NCI-H1417 treated with DMSO at 0.1 percent for 48 hours (cell line): ENCODE measurements around the gene KANK3.
"Not testable (repeated sequence)": the region's sequence is repeated elsewhere in the genome, so short reads cannot be mapped to it uniquely, and the experiment has no call there.

Experiments used
- DNase-seq: peaks from one replicate; lab custom pipeline; 2025; lab: John Stamatoyannopoulos, UW

The KANK3 gene

DNA sequence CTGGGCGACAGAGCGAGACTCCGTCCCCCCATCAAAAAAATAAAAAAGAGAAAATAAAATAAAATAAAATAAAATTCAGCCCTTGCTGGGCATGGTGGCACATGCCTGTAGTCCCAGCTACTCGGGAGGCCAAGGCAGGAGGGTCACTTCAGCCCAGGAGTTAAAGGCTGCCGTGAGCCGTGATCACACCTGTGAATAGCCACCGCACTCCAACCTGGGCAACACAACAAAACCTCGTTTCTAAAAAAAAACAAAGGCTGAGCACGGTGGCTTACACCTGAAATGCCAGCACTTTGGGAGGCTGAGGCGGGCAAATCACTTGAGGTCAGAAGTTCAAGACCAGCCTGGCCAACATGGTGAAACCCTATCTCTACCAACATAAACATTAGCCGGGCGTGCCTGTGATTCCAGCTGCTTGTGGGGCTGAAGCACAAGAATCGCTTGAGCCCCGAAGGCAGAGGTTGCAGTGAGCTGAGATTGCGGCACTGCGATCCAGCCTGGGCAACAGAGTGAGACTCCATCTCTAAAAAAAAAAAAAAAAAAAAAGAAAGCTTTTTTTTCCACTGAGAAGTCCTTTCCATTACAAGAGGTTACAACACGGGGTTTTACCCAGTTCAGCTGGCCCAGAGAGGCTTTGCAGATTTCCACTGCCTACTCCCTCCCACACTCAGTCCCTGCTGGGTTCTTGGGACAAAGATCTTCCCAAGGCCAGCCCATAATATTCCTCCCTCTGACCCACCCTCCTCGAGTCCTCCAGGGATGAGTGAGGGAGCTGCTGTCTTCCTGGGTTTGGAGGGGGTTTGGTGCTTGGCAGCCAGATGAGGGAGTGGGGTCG lies 27.3 kb upstream of the KANK3 start:
- DNase-seq, result no peak

DNA sequence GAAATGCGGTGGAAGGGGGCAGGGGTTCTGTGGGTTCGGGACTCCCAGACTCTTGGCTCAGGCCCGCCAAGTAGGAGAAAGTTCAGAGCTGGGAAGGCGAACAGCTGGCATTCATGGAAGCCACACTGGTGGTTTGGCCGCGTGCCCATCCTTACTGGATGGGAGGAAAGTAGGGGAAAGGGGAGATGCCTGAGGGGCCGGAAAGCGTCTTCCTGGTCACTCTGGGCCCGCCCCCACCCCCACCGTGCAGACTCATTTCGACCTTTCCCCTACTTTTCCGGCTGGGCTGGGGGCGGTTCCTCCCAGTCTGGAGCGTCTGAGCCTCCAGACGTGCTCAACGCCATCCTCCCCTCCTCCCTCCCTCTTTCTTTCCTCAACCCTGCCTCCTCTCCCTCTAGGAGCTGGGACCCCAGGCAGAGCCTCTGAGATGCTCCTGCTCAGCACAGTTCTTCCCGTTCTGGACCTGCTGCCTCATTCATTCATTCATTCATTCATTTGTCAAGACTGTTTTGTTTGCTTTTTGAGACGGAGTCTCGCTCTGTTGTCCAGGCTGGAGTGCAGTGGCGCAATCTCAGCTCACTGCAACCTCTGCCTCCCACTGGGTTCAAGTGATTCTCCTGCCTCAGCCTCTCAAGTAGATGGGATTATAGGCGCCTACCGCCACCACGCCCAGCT lies 24.4 kb upstream of the KANK3 start:
- DNase-seq, result no peak

DNA sequence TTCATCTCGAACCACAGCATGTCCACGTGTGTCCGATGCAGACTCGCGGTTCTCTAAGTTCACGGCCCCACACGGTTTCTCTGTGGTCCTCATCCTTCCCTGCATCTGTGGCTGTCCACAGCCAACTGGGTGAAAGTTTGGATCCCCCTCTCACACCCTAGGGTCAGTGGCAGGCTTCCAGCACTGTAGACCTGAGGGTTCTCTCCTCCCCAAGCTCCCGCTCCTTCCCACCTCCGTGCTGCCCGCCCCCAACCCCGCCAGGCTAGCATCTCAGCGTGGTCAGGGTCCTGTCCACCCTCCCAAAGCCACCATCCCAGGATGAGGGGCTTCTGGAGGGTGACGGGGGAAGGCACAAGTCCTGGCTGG lies 23.9 kb upstream of the KANK3 start:
- no peak for DNase-seq

DNA sequence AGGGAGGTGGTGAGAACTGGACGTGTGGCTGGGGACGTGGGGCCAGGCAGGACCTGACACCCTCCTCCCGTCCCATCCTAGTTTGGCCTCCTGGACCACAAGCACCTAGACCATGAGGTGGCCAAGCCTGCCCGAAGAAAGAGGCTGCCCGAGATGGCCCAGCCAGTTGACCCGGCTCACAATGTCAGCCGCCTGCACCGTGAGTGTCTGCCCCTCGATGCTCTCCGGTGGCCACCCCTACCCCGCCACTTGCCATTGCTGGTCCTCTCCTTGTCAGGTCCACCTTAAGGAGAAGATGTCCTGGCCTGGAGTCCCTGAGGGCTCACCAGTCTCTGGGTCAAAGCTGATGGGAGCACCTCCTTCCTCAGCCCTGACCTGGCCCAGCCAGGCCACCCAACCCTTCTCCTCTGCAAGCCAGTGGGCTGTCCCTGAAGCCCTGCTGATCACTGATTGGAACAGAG lies 23.1 kb upstream of the KANK3 start:
- DNase-seq, result no peak

DNA sequence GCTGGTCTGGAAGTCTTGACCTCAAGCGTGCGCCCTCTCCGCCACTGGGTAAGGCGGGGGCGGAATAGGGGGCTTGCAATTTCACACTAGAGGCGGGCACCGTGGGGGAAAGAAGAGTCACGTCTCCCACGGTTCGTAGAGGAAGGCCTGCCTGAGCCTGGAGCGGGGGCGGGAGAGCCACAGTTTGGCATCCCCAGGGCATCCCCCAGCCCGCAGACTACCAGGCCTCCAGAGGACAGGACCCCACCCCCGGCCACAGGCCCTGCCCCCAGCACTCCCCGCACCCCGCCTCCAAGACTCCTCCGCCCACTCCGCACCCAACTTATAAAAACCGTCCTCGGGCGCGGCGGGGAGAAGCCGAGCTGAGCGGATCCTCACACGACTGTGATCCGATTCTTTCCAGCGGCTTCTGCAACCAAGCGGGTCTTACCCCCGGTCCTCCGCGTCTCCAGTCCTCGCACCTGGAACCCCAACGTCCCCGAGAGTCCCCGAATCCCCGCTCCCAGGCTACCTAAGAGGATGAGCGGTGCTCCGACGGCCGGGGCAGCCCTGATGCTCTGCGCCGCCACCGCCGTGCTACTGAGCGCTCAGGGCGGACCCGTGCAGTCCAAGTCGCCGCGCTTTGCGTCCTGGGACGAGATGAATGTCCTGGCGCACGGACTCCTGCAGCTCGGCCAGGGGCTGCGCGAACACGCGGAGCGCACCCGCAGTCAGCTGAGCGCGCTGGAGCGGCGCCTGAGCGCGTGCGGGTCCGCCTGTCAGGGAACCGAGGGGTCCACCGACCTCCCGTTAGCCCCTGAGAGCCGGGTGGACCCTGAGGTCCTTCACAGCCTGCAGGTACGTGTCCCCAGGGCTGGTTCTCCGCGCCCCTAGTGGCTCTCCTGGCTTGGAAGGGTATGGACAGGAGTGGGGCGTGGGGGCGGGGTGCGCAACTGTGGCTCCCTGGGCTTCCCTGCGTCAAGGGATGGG lies 21.0 kb upstream of the KANK3 start, which contains the start of gene ANGPTL4:
TSS of gene ANGPTL4 (plus strand) at position 353 of the 969 bp plus-strand sequence. CDS start at position 520, 167 bp downstream.
- DNase-seq, result no peak

DNA sequence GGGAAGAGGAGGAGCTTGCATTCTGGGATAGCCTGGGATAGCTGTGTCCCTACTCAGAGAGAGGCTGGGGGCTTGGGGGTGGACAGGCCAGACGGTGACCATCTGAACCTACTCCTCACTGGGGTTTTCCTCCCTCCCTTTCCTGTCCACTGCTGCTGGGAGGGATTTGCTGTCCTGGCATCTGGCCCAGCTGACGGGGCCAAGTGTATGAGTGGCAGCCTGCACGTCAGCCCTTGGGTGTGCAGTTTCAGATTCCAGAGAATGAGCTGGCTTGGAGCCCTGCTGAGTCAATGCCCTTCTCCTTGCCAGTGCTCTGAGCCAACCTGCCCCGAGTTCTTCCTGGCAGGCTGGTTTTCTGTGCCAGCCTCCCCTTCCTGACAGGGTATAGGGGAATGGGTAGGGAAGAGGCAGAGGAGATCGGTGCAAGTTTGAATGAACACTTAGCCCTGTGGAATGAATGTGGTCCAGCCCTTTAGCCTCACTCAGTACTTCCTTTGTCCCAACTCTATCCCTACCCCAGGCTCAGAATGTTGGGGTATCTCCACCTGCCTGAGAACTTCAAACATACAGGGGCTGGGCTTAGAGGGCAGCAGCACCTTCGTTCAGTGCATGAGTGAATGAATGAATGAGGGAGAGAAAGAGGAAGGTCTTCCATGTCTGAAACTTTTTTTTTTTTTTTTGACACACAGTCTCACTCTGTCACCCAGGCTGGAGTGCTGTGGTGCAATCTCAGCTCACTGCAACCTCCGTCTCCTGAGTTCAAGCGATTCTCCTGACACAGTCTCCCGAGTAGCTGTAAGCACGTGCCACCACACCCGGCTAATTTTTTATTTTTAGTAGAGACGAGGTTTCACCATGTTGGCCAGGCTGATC lies 19.1 kb upstream of the KANK3 start:
- DNase-seq, result no peak

DNA sequence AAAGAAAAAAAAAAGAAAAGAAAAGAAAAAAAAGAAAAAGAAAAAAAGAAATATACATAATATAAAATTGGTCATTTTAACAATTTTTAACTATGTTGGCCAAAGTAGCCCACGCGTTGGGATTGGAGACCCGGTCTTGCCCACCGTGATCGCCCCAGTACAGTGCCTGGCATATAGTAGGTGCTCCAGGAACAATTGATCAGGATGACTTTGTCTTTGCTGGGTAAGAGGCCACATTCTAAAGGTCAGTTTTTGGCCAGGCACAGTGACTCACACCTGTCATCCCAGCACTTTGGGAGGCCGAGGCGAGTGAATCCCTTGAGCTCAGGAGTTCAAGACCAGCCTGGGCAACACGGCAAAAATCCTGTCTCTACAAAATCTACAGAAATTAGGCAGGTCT lies 17.1 kb upstream of the KANK3 start:
- no peak for DNase-seq

DNA sequence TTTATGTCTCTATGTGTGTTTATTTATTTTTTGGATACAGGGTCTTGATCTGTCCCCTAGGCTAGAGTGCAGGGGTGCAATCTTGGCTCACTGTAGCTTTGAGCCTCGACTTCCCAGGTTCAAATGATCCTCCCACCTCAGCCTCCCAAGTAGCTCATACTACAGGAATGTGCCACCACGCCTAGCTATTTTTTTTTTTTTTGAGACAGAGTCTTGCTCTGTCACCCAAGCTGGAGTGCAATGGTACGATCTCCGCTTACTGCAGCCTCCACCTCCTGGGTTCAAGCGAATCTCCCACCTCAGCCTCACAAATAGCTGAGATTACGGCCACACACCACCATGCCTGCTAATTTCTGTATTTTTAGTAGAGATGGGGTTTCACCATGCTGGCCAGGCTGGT lies 15.9 kb upstream of the KANK3 start:
- DNase-seq, result no peak

DNA sequence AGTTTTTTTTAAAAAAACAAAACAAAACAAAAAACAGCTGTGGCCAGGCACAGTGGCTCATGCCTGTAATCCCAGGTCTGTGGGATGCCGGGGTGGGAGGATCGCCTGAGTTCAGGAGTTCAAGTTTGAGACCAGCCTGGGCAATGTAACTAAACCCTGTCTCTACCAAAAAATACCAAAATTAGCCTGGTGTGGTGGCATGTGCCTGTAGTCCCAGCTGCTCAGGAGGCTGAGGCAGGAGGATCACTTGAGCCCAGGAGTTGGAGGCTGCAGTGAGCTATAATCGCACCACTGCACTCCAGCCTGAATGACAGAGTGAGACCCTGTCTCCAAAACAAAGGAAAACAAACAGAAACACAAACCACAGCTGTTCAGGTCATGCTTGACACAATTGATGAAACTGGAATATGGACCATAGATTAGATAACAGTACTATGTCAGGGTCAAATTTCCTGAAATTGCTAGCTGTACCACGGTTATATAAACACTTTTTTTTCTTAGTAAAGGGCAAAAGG lies 14.0 kb upstream of the KANK3 start:
- no peak for DNase-seq

DNA sequence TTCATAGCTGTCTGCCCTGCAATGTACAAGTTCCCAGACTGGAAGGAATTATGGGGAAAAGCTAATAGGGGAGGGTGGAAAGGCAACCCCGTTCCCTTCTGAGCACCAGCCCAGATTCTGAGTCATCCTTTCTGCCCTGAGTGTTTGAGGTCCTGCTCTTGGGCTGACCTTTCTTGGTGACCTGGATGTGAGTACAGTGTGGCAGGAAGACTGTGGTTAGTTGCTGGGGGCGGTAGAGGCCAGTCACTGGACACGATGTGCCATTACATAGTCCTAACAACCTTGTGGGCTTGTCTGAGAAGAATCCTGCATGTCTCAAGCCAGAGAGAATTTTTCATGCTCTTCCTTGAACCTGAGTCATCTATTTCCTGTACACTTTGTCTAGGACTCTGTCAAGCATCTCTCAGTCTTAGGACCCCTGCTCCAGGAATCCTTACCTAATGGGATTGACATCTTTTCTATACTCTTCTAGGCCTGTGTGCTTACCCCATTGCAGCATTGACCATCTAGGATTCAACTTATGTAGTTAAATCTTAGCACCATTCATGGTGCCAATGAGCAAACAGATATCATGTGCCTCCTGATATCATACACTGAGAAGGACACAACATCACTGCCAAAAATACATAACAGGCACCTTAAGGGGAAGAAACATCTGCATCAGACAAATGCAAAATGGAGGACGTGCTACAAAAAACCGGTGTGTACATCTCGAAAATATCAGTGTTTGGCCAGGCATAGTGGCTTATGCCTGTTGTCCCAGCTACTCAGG lies 12.8 kb upstream of the KANK3 start:
- no peak for DNase-seq

DNA sequence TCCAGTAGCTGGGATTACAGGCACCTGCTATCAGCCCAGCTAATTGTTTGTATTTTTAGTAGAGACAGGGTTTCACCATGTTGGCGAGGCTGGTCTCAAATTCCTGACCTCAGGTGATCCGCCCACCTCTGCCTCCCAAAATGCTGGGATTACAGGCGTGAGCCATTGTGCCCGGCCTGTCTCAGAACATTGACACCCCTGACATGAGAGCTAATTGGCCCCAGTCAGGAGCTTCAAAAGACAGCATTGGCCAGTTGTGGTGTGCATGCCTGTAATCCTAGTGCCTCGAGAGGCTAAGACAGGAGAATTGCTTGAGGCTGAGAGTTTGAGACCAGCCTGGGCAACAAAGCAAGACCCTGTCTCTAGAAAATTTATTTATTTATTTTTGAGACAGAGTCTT lies 9.8 kb upstream of the KANK3 start:
- DNase-seq, result not testable (repeated sequence)

DNA sequence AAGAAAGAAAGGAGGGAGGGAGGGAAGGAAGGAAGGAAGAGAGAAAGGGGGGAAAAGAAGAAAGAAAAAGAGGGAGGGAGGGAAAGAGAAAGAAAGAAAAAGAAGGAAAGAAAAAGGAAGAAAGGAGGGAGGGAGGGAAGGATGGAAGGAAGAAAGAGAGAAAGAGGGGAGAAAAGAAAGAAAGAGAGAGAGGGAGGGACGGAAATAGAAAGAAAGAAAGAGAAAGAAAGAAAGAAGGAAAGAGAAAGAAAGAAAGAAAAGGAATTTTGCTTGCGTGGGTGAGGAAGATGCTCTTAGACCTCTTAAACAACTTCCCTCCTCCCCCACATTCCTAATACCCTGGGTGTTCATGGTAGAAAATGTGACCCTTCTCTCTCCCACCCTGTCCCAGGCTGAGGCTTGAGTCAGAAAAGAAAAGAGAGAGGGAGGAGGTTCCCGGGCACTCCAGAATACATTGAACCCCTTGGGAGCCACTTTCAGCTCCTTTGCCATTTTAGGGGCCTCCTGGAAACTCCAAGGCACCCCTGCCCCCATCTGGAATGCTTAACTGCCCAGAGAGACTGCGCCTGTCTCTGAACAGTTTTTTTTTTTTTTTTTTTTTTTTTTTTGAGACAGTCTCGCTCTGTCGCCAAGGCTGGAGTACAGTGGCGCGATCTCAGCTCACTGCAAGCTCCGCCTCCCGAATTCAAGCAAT lies 9.2 kb upstream of the KANK3 start:
- DNase-seq, result no peak

DNA sequence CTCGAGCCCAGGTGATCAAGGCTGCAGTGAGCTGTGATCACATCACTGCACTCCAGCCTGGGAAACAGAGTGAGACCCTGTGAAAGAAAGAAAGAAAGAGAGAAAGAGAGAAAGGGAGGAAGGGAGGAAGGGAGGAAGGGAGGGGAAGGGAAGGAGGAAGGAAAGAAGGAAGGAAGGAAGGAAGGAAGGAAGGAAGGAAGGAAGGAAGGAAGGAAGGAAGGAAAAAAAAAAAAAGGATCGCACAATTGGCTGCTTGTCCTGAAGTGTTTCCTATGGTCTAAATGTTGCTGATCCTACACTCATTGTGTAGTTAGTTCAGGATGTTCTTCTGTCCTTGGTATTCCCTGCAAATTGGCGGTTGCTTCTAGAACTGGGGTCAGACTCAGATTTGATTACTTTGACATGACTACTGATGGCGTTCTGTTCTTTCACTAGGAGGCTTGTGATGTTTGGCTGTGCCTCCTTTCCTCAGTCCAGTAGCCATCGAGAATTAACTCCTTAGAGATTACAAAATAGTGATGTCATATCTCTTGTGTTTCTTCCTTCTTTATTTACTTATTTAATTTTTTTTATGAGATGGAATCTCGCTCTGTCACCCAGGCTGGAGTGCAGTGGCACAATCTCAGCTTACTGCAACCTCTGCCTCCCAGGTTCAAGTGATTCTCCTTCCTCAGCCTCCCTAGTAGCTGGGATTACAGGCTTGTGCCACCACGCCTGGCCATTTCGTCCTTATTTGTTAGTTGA lies 6.7 kb upstream of the KANK3 start:
- DNase-seq, result not testable (repeated sequence)

DNA sequence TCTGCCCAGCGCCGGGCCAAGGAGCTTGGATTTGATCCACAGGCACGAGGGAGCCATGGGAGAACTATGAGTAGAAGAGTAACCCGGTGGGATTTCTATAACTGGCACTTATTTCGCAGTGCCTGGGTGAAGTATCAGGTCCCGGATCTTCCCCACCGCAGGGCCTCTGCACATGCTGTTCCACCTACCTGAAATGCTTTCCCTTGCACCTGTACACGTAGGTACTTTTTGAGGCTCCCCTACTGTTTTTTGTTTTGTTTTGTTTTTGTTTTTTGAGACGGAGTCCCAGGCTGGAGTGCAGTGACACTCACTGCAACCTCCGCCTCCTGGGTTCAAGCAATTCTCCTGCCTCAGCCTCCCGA lies 402 bp upstream of the KANK3 start:
- DNase-seq, result no peak

DNA sequence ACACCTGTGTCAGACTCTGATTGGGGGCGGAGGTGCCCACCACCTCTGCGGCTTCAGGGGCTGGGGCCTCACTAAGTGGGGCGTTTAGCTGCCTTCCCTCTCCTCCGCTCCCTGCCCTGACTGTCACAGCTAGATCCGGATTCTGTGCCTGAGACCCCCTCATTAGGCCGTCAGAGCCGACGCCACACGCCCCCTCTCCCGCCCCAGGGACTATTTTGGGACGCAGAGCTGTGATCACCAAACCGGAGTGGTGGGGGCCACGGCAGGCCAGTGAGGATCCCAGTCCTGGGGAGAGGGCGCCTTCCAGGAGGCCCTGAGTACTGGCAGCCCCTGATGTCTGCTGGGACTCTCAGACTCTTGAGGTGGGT lies 762 bp downstream of the KANK3 start:
- DNase-seq, result no peak

DNA sequence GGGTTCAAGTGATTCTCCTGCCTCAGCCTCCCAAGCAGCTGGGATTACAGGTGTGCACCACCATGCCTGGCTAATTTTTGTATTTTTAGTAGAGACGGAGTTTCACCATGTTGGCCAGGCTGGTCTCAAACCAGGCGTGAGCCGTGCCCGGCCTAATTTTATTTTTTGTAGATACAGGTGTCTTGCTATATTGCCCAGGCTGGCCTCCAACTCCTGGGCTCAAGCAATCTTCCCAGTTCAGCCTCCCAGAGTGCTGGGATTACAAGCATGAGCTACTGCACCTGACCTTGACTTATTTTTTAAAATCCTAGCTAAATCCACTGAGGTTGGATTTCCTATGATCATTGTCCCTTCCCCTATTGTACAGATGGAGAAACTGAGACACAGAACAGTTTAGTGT lies 1.6 kb downstream of the KANK3 start:
- not testable (repeated sequence) for DNase-seq

DNA sequence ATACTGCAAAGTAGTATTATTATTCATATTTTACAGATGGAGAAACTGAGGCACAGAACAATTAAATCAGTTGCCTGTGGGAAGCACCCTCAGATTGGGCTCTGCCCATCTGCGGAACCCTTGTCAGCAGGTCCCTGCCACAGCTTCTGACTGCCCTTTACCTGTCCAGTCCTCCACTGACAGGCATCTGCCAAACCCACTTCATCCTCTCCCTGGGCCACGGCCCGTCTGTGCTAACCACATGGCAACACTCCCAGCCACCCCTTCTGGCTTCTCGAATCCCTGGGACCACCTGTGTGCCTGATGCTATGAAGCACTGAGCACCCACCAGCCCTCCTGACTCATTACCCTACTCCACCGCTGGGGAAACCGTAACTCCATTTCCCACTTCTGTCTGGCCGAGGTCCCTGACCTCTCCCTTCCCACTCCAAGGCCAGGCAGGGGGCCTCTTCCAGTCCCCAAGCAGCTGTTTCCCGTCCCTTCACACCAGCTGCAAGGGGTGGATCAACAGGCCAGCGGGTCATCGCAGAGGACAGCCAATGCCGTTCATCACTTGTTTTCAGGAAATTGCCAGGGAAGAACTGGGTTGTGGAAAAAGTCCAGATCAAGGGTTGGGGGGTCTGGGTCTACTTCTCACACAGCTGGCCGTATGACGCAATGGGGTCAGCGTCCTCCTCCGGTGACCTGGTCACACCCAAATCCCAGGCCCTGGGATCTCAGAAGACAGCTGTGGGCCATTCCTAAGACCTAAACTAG lies 2.5 kb downstream of the KANK3 start:
- DNase-seq, result no peak

DNA sequence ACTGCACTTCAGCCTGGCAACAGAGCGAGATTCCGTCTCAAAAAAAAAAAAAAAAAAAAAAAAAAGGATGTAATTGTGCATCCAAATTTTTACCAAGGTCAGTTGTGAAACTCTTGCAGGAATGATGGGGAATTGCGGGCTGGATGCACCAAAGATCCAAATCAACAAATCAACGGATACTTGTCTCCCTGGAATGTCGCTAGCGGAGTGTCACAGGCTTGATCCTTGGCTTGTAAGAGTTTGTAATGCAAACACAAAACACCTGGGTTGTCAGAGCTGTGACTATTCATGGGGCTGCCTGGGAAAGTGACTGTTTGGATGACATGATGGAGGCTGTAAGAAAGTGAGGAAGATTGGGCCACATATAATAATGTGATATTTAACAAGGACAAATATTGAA lies 4.2 kb downstream of the KANK3 start:
- DNase-seq, result no peak
